Measurements from ENCODE around the gene POLR1F. TPM values are rescaled to one million over a fixed set of nuclear protein-coding genes. Genes with fewer than 3 reads are reported as not detected.

POLR1F gene
- total and polyA plus RNA-seq, 4 donors = 3.1 to 15.3 (median 8.3) TPM

DNA sequence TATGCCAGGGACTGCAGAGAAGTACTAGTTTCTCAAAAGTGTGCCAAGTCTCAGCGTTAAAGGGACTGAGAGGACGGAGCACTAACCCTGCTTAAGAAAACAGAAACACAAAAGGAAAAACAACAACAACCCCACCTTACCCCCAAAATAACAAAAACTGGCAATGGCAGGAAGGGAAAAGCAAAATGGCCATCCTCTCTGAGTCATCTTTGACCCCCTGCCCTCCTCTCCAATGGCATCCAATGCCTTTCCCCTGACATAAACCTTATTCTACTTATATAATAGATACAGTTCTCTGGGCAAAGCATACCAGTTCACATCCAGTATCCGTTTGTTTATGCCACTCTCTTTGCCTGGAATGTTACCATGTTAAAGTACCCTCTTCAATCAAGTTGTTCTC lies 1.6 kb downstream of the POLR1F start (continued):
- TF ChIP-seq, protein P1, sequence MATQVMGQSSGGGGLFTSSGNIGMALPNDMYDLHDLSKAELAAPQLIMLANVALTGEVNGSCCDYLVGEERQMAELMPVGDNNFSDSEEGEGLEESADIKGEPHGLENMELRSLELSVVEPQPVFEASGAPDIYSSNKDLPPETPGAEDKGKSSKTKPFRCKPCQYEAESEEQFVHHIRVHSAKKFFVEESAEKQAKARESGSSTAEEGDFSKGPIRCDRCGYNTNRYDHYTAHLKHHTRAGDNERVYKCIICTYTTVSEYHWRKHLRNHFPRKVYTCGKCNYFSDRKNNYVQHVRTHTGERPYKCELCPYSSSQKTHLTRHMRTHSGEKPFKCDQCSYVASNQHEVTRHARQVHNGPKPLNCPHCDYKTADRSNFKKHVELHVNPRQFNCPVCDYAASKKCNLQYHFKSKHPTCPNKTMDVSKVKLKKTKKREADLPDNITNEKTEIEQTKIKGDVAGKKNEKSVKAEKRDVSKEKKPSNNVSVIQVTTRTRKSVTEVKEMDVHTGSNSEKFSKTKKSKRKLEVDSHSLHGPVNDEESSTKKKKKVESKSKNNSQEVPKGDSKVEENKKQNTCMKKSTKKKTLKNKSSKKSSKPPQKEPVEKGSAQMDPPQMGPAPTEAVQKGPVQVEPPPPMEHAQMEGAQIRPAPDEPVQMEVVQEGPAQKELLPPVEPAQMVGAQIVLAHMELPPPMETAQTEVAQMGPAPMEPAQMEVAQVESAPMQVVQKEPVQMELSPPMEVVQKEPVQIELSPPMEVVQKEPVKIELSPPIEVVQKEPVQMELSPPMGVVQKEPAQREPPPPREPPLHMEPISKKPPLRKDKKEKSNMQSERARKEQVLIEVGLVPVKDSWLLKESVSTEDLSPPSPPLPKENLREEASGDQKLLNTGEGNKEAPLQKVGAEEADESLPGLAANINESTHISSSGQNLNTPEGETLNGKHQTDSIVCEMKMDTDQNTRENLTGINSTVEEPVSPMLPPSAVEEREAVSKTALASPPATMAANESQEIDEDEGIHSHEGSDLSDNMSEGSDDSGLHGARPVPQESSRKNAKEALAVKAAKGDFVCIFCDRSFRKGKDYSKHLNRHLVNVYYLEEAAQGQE (IDR thresholded peaks at IDR 0.05) = no peak
- TF ChIP-seq GABPA (IDR thresholded peaks at IDR 0.05 in 1 of 2, conservative IDR thresholded peaks at IDR 0.05 in 1 of 2) (no peak), HNF4A (conservative IDR thresholded peaks at IDR 0.05) (no peak), RAD21 (IDR thresholded peaks at IDR 0.05) (no peak), FOXA1 (IDR thresholded peaks at IDR 0.05) (no peak)
- TF ChIP-seq, protein P2, sequence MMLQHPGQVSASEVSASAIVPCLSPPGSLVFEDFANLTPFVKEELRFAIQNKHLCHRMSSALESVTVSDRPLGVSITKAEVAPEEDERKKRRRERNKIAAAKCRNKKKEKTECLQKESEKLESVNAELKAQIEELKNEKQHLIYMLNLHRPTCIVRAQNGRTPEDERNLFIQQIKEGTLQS (IDR thresholded peaks at IDR 0.05) = no peak

DNA sequence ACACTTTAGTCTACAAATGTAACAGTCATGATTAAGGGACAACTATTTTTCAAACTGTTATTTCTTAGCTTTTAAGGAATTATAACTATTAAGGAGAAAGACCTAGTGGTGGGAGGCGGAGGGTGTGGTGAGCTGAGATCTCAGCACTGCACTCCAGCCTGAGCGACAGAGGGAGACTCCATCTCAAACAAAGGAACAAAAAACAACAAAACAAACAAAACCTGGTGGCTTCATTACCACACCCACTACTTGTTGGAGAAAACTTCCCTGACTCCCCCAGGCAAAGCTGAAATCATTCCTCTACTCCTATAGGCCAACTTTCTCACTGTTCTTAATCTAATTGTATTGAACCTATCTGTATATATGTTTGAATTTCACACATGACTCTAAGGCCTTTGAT lies 3.2 kb downstream of the POLR1F start:
- no peak for DNase-seq (ENCODE audit: low spot score)
- no peak for TF ChIP-seq RXRA (IDR thresholded peaks at IDR 0.05)
- no peak for TF ChIP-seq GABPA (IDR thresholded peaks at IDR 0.05 in 1 of 2, conservative IDR thresholded peaks at IDR 0.05 in 1 of 2)
- TF ChIP-seq, protein P3, sequence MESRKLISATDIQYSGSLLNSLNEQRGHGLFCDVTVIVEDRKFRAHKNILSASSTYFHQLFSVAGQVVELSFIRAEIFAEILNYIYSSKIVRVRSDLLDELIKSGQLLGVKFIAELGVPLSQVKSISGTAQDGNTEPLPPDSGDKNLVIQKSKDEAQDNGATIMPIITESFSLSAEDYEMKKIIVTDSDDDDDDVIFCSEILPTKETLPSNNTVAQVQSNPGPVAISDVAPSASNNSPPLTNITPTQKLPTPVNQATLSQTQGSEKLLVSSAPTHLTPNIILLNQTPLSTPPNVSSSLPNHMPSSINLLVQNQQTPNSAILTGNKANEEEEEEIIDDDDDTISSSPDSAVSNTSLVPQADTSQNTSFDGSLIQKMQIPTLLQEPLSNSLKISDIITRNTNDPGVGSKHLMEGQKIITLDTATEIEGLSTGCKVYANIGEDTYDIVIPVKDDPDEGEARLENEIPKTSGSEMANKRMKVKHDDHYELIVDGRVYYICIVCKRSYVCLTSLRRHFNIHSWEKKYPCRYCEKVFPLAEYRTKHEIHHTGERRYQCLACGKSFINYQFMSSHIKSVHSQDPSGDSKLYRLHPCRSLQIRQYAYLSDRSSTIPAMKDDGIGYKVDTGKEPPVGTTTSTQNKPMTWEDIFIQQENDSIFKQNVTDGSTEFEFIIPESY (IDR thresholded peaks at IDR 0.05) = no peak
- H3K9ac ChIP-seq (ENCODE audit: low read depth in 1 of 2, low read length in 2 of 2) = no peak overlapping the region
- H3K9me3 ChIP-seq (ENCODE audit: control insufficient read depth in 4 of 4, low read length in 3 of 4) = no peaks in the 10 kb centered on the region
- peaks cover 0 to 8% (median 1%) of the 10 kb centered on the region in 4 donors for H3K36me3 ChIP-seq (ENCODE audit: control insufficient read depth in 4 of 4, insufficient read depth in 3 of 4, low read depth in 1 of 4, low read length in 3 of 4)
- WGBS = 87% methylated on average over 2 of the region's 2 CpGs
- no peak overlapping the region for H3K4me3 ChIP-seq (ENCODE audit: low read depth in 1 of 3, low read length in 3 of 3)
- H3K4me1 ChIP-seq (ENCODE audit: control insufficient read depth in 4 of 4, insufficient read depth in 4 of 4, low read length in 3 of 4) = peaks cover 3 to 18% (median 13%) of the 10 kb centered on the region in 4 donors
- H3K27ac ChIP-seq (ENCODE audit: low read depth in 1 of 2, low read length in 2 of 2) = no peak overlapping the region
- no peaks in the 10 kb centered on the region for H3K27me3 ChIP-seq (ENCODE audit: control insufficient read depth in 4 of 4, insufficient read depth in 4 of 4, low read length in 3 of 4)

DNA sequence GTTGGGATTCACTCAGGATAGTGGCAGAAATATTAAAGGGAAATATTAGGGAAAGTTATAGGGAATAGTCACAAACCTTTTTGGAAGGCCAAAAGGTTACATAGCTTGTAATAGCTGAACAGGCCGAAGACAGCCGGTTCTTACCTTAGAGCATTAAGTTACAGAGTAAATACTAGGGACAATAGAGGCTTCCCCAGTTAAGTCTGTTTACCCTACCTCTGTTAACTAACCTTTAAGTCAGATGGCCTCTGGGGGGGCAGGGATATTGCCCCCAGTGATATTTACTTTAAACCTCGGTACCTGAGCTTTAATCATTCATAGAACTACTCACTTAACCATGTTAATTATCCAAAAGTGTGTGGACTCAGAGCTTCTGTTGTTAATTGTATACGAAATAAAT lies 7.4 kb downstream of the POLR1F start:
- Histone ChIP-seq H3K4me1 (ENCODE audit: control insufficient read depth in 4 of 4, insufficient read depth in 4 of 4, low read length in 3 of 4) (no peaks in the 10 kb centered on the region), H3K9ac (ENCODE audit: low read depth in 1 of 2, low read length in 2 of 2) (no peak overlapping the region), H3K27me3 (ENCODE audit: control insufficient read depth in 4 of 4, insufficient read depth in 4 of 4, low read length in 3 of 4) (no peaks in the 10 kb centered on the region), H3K36me3 (ENCODE audit: control insufficient read depth in 4 of 4, insufficient read depth in 3 of 4, low read depth in 1 of 4, low read length in 3 of 4) (peaks cover 0 to 16% (median 5%) of the 10 kb centered on the region in 4 donors), H3K9me3 (ENCODE audit: control insufficient read depth in 4 of 4, low read length in 3 of 4) (no peaks in the 10 kb centered on the region), H3K27ac (ENCODE audit: low read depth in 1 of 2, low read length in 2 of 2) (no peak overlapping the region), H3K4me3 (ENCODE audit: low read depth in 1 of 3, low read length in 3 of 3) (no peak overlapping the region)
- WGBS = 80% methylated on average over 4 of the region's 4 CpGs
- no peak for DNase-seq (ENCODE audit: low spot score)
- TF ChIP-seq NR2F2 (IDR thresholded peaks at IDR 0.05) (no peak), FOXA2 (IDR thresholded peaks at IDR 0.05) (no peak), RAD21 (IDR thresholded peaks at IDR 0.05) (no peak), GABPA (IDR thresholded peaks at IDR 0.05 in 1 of 2, conservative IDR thresholded peaks at IDR 0.05 in 1 of 2) (no peak), YY1 (IDR thresholded peaks at IDR 0.05) (no peak), TAF1 (conservative IDR thresholded peaks at IDR 0.05) (no peak), HNF4G (IDR thresholded peaks at IDR 0.05) (no peak), JUND (IDR thresholded peaks at IDR 0.05) (no peak), HNF4A (conservative IDR thresholded peaks at IDR 0.05) (no peak), FOXA1 (IDR thresholded peaks at IDR 0.05) (no peak)
- TF ChIP-seq, protein P3 (IDR thresholded peaks at IDR 0.05) = no peak
- TF ChIP-seq, protein P2 (IDR thresholded peaks at IDR 0.05) = no peak

Data from liver (tissue), 9 donors.